Lower lobe of right lung (tissue), 2 donors: ENCODE measurements around the gene MACROD2. TPM values are rescaled to one million over a fixed set of nuclear protein-coding genes. Genes with fewer than 3 reads are reported as not detected.

Experiments used
- ATAC-seq, 2 donors: fragments of 200-7000 bp; cut with Tn5 transposase; one replicate each; pipeline ENCODE4 v1.9.1; 2020 to 2022; ENCODE audit warnings: mild to moderate bottlenecking in 2 of 2, moderate library complexity in 2 of 2
- DNase-seq: peaks from one replicate; pipeline ENCODE4 v3.0.0-alpha.2; 2020
- H3K27ac ChIP-seq: fragments of 200-600 bp; one replicate; pipeline ENCODE4 v1.8.0; 2022
- H3K27me3 ChIP-seq: fragments of 200-600 bp; one replicate; pipeline ENCODE4 v1.8.0; 2022; ENCODE audit warnings: low read depth
- H3K36me3 ChIP-seq: fragments of 200-600 bp; one replicate; pipeline ENCODE4 v1.8.0; 2022; ENCODE audit warnings: mild to moderate bottlenecking
- H3K4me1 ChIP-seq: fragments of 200-600 bp; one replicate; pipeline ENCODE4 v1.8.0; 2022
- H3K4me3 ChIP-seq: fragments of 200-600 bp; one replicate; pipeline ENCODE4 v1.8.0; 2022; ENCODE audit warnings: mild to moderate bottlenecking
- H3K9me3 ChIP-seq: fragments of 200-600 bp; one replicate; pipeline ENCODE4 v1.8.0; 2022
- CTCF ChIP-seq: fragments of 200-600 bp; IDR thresholded peaks from one replicate; pipeline ENCODE4 v1.8.0; 2022; ENCODE audit warnings: antibody characterized with exemption, mild to moderate bottlenecking
- intact Hi-C: fragments of 100-400 bp; cut with DNase I; formaldehyde crosslinking; loops from one replicate; pipeline ENCODE4 v1.11.0; 2022
- total RNA-seq: library from RNA; stranded (reverse); fragmentation: NEBNext Ultra II Directional; extraction: Animal tissue kit (Norgen Biotek cat#: 25700); gene quantifications from one replicate; pipeline ENCODE4 v1.2.1, GENCODE V29; 2021
- donor health status: DM: no; HTN: yes; CAD: no; lungs with severe emphysema.

Gene MACROD2
- total RNA-seq, 1 donor from 2014 or later = 73.0 TPM

- no peak for TF ChIP-seq CTCF
- Histone ChIP-seq H3K4me1 (no peaks in the 10 kb centered on the region), H3K27ac (no peak overlapping the region), H3K27me3 (no peaks in the 10 kb centered on the region), H3K9me3 (no peaks in the 10 kb centered on the region), H3K36me3 (no peaks in the 10 kb centered on the region), H3K4me3 (no peak overlapping the region)
- DNase-seq (no peak), ATAC-seq (no peak)
- intact Hi-C loops = no loop called here
These were observed 416.9 kb downstream of the MACROD2 start for GRCh38 chr20:14412065-14412681.

DNA sequence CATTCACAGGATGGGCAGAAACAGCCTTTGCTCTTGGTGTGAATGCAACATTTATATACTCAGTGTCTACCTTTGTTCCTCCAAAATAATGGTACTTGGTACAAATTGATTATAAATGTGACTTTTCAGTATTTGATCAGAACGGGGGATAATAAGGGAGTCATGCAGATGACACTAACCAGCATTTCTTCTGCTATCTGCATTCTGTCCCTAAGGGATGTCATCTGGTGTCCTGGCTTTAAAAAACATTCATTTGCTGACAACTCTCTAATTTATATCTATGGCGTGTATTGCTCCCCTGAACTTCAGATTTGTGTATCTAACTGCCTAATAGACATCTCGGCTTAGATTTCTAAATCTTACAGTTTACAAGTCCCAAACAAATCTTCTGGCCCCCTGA lies 418.5 kb downstream of the MACROD2 start:
- Histone ChIP-seq H3K4me1 (no peaks in the 10 kb centered on the region), H3K4me3 (no peak overlapping the region), H3K27me3 (no peaks in the 10 kb centered on the region), H3K9me3 (no peaks in the 10 kb centered on the region), H3K36me3 (no peaks in the 10 kb centered on the region), H3K27ac (no peak overlapping the region)
- no peak for ATAC-seq
- TF ChIP-seq CTCF = no peak
- DNase-seq = no peak
- intact Hi-C loops = no loop called here

GRCh38 chr20:14414560-14414959 lies 419.2 kb downstream of the MACROD2 start:
- TF ChIP-seq CTCF = no peak
- no peaks in the 10 kb centered on the region for H3K9me3 ChIP-seq
- no peaks in the 10 kb centered on the region for H3K36me3 ChIP-seq
- no peaks in the 10 kb centered on the region for H3K27me3 ChIP-seq
- intact Hi-C loops = no loop called here
- H3K27ac ChIP-seq = no peak overlapping the region
- no peaks in the 10 kb centered on the region for H3K4me1 ChIP-seq
- ATAC-seq = no peak
- no peak overlapping the region for H3K4me3 ChIP-seq
- no peak for DNase-seq

DNA sequence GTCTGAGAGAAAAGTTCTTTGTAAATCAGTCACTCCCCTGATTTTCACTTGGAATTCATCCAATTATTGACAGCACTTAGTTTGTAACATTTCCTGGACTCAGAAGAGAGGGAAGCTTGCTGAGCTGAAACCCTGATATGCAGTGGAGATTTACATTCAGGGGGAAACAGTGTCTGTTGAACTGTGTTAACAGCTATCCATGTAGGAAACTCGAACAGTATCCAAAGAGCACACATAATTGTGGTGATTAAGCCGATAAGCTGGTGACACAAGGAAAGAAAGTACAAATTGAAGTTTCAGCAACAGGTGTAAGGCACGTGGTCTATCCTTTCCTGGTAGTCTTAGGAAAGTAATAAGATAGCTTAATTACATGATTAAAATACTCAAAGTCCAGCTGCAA lies 420.2 kb downstream of the MACROD2 start:
- Histone ChIP-seq H3K27ac (no peak overlapping the region), H3K36me3 (no peaks in the 10 kb centered on the region), H3K4me1 (no peaks in the 10 kb centered on the region), H3K9me3 (no peaks in the 10 kb centered on the region), H3K4me3 (no peak overlapping the region), H3K27me3 (no peaks in the 10 kb centered on the region)
- intact Hi-C loops = no loop called here
- ATAC-seq (no peak), DNase-seq (no peak)
- TF ChIP-seq CTCF = no peak

GRCh38 chr20:14418376-14418775 lies 423.1 kb downstream of the MACROD2 start:
- no peaks in the 10 kb centered on the region for H3K27me3 ChIP-seq
- DNase-seq (no peak), ATAC-seq (no peak)
- H3K36me3 ChIP-seq = no peaks in the 10 kb centered on the region
- intact Hi-C loops = no loop called here
- H3K27ac ChIP-seq = no peak overlapping the region
- H3K4me3 ChIP-seq = no peak overlapping the region
- H3K9me3 ChIP-seq = no peaks in the 10 kb centered on the region
- H3K4me1 ChIP-seq = no peaks in the 10 kb centered on the region
- TF ChIP-seq CTCF = no peak
